SK-N-SH treated with all-trans-retinoic acid at 6 μM for 48 hours (cell line): Measurements from ENCODE around the gene PCBD1.

Experiments
- RARB ChIP-seq: fragments of 250-450 bp; sonication (Bioruptor Pico); IDR thresholded peaks from 2 replicates; pipeline ENCODE4 v1.8.0; 2021; ENCODE audit warnings: mild to moderate bottlenecking, moderate library complexity
- TCF4 ChIP-seq: fragments of 250-450 bp; sonication (Bioruptor Pico); IDR thresholded peaks from 2 replicates; pipeline ENCODE4 v1.8.0; 2021; ENCODE audit warnings: mild to moderate bottlenecking, moderate library complexity, borderline replicate concordance
- TOX ChIP-seq: fragments of 250-450 bp; sonication (Bioruptor Pico); IDR thresholded peaks from 2 replicates; pipeline ENCODE4 v1.8.0; 2021; ENCODE audit warnings: mild to moderate bottlenecking, moderate library complexity, borderline replicate concordance
- ZFP30 ChIP-seq: fragments of 450-650 bp; formaldehyde crosslinking; IDR thresholded peaks from 2 replicates; pipeline ENCODE4 v1.5.0; 2022; ENCODE audit warnings: mild to moderate bottlenecking, moderate library complexity
- TF ChIP-seq, protein P1 (sequence below): fragments of 250-450 bp; sonication (Bioruptor Pico); IDR thresholded peaks from 2 replicates; pipeline ENCODE4 v1.5.1; 2020; ENCODE audit warnings: low read depth, mild to moderate bottlenecking, moderate library complexity
- TF ChIP-seq, protein P2 (sequence below): fragments of 250-450 bp; sonication (Bioruptor Pico); IDR thresholded peaks from 2 replicates; pipeline ENCODE4 v1.5.1; 2021; ENCODE audit warnings: mild to moderate bottlenecking, moderate library complexity

DNA sequence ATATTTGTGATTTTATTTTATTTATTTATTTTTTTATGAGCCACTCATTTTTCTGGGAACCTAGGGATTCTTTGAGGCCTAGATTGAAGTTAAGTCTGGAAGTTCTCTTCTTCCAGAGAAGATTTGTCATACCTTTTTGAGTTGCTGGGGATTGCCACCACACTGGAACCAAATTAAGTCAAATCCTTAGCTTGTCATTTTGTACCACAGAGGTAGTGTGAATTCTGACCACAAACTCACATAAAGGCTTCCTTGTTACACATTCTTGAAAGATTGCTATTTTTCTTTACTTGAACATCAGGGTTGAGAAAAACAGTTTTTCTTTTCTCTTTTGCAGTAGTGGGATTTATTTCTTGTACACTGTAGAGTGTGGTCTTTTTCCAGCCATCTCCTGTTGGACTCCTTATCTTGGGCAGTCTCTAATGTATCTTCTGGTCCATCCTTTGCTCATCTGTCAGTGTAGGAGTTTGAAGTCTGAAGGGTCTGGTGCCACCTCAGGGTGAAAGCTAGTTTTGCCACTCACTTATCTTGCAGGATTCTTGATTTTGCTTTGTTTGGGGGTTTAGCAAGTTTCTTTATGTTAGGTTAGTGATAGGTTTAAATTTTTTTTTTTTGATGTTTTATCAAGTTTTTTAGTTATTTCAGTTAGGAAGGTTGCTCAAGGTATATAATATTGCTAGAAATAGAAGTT, 24.8 kb downstream of the PCBD1 start:
- TF ChIP-seq RARB (CRISPR knock-in tag) (no peak), TOX (CRISPR knock-in tag) (no peak), TCF4 (no peak), ZFP30 (CRISPR knock-in tag) (no peak)
- TF ChIP-seq, protein P1, sequence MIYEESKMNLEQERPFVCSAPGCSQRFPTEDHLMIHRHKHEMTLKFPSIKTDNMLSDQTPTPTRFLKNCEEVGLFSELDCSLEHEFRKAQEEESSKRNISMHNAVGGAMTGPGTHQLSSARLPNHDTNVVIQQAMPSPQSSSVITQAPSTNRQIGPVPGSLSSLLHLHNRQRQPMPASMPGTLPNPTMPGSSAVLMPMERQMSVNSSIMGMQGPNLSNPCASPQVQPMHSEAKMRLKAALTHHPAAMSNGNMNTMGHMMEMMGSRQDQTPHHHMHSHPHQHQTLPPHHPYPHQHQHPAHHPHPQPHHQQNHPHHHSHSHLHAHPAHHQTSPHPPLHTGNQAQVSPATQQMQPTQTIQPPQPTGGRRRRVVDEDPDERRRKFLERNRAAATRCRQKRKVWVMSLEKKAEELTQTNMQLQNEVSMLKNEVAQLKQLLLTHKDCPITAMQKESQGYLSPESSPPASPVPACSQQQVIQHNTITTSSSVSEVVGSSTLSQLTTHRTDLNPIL (CRISPR knock-in tag): no peak
- TF ChIP-seq, protein P2, sequence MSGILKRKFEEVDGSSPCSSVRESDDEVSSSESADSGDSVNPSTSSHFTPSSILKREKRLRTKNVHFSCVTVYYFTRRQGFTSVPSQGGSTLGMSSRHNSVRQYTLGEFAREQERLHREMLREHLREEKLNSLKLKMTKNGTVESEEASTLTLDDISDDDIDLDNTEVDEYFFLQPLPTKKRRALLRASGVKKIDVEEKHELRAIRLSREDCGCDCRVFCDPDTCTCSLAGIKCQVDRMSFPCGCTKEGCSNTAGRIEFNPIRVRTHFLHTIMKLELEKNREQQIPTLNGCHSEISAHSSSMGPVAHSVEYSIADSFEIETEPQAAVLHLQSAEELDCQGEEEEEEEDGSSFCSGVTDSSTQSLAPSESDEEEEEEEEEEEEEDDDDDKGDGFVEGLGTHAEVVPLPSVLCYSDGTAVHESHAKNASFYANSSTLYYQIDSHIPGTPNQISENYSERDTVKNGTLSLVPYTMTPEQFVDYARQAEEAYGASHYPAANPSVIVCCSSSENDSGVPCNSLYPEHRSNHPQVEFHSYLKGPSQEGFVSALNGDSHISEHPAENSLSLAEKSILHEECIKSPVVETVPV (CRISPR knock-in tag): no peak
